K562 (cell line): ENCODE data around the gene GP1BB. TPM values are rescaled to one million over a fixed set of nuclear protein-coding genes. Genes with fewer than 3 reads are reported as not detected.

Experiments used
- ATAC-seq: fragments of 200-7000 bp; cut with Tn5 transposase; 3 replicates; pipeline ENCODE4 v1.9.1; 2020; ENCODE audit warnings: moderate library complexity
- BruUV-seq: library from RNA; stranded (reverse); fragments of 400-500 nt; replicated peaks from 2 replicates; lab custom pipeline; 2021; lab: Mats Ljungman, UMichigan
- CTCF ChIA-PET: fragments of 300-600 bp; formaldehyde crosslinking; extraction: SDS; loops from one replicate; lab custom pipeline; 2021; ENCODE audit warnings: low intra/inter-chr PET ratio; lab: Yijun Ruan, JAX
- POLR2A ChIA-PET: fragments of 300-600, 350-650 bp; sonication (Branson Sonifier 250); formaldehyde crosslinking; extraction: SDS; loops from one replicate; lab custom pipeline; 2021; ENCODE audit warnings: antibody characterized with exemption, inconsistent platforms; lab: Yijun Ruan, JAX
- DNase-seq, 4 experiments: peaks; one replicate each; pipeline versions ENCODE4 v3.0.0 to v3.0.0-alpha.2; 2011 to 2018; ENCODE audit warnings: low spot score in 3 of 4, mixed read lengths in 3 of 4; ENCODE audit errors: extremely low read depth in 1 of 4
- FAIRE-seq: peaks from 2 replicates; lab custom pipeline; 2011; peaks lifted over from hg19 to GRCh38; lab: Jason Lieb, UNC
- H2AFZ ChIP-seq: 2 replicates; pipeline ENCODE4 v1.6.0; 2011; ENCODE audit warnings: low read depth, low read length, control low read depth, inconsistent platforms
- H3K27ac ChIP-seq: fragments of 200-600 bp; 3 replicates; pipeline ENCODE4 v1.8.0; 2011; ENCODE audit warnings: low read depth, mild to moderate bottlenecking, control low read depth, inconsistent platforms, low read length, moderate library complexity, mixed read lengths; ENCODE audit errors: extremely low read depth
- H3K27me3 ChIP-seq, 2 experiments: fragments of 300-600 bp in 1 of 2; 2 replicates in 1 of 2; 3 replicates in 1 of 2; pipeline versions ENCODE4 v1.6.0 to v1.8.0; 2011; ENCODE audit warnings: inconsistent platforms in 2 of 2, low read length in 2 of 2, mild to moderate bottlenecking in 1 of 2, mixed read lengths in 1 of 2, moderate library complexity in 1 of 2; ENCODE audit not compliant: control insufficient read depth in 2 of 2, insufficient read depth in 2 of 2
- H3K36me3 ChIP-seq: fragments of 300-600 bp; 3 replicates; pipeline ENCODE4 v1.8.0; 2011; ENCODE audit warnings: mild to moderate bottlenecking, low read length, inconsistent platforms; ENCODE audit not compliant: control insufficient read depth, insufficient read depth
- H3K4me1 ChIP-seq, 2 experiments: fragments of 200-600 bp in 1 of 2; replicated peaks in 1 of 2; 2 replicates in 1 of 2; 3 replicates in 1 of 2; pipeline versions ENCODE4 v1.5.1 to v1.8.0; 2011; ENCODE audit warnings: inconsistent platforms in 2 of 2, low read length in 2 of 2, mild to moderate bottlenecking in 1 of 2, mixed read lengths in 1 of 2, moderate library complexity in 1 of 2; ENCODE audit not compliant: control insufficient read depth in 2 of 2, insufficient read depth in 2 of 2
- H3K4me2 ChIP-seq: 2 replicates; pipeline ENCODE4 v1.6.1; 2011; ENCODE audit warnings: low read length, control low read depth, inconsistent platforms, mixed read lengths; ENCODE audit not compliant: insufficient read depth
- H3K4me3 ChIP-seq: fragments of 200-600 bp; sonication (generic), shearing (Covaris generic); 2 replicates; pipeline ENCODE4 v1.5.1; 2016; ENCODE audit warnings: control low read depth, inconsistent platforms
- H3K79me2 ChIP-seq: fragments of 200-600 bp; 3 replicates; pipeline ENCODE4 v1.8.0; 2011; ENCODE audit warnings: low read length, inconsistent platforms; ENCODE audit not compliant: control insufficient read depth, insufficient read depth
- H3K9ac ChIP-seq, 2 experiments: 2 replicates each; pipeline versions ENCODE4 v1.6.0 to v1.6.1; 2011; ENCODE audit warnings: low read depth in 2 of 2, low read length in 2 of 2, control low read depth in 1 of 2, inconsistent platforms in 1 of 2, mild to moderate bottlenecking in 1 of 2, mixed read lengths in 1 of 2; ENCODE audit not compliant: insufficient read depth in 1 of 2
- H3K9me1 ChIP-seq: one replicate; pipeline ENCODE4 v1.6.0; 2011; ENCODE audit warnings: inconsistent platforms, mild to moderate bottlenecking, low read length, moderate library complexity; ENCODE audit not compliant: control insufficient read depth, insufficient read depth
- H3K9me3 ChIP-seq: replicated peaks from 2 replicates; pipeline ENCODE4 v1.5.1; 2011; ENCODE audit warnings: low read depth, low read length, inconsistent platforms; ENCODE audit not compliant: control insufficient read depth, insufficient read depth
- H4K20me1 ChIP-seq: replicated peaks from 2 replicates; pipeline ENCODE4 v1.6.1; 2011; ENCODE audit warnings: low read length, inconsistent platforms, mixed read lengths; ENCODE audit not compliant: control insufficient read depth, insufficient read depth
- BRF1 ChIP-seq: IDR thresholded peaks from 3 replicates; pipeline ENCODE4 v1.6.1; 2011; ENCODE audit warnings: borderline replicate concordance, mild to moderate bottlenecking; ENCODE audit not compliant: insufficient read length; ENCODE audit errors: extremely low read depth
- CHD1 ChIP-seq: fragments of 200-600 bp; sonication (generic); IDR thresholded peaks from one replicate; pipeline ENCODE4 v1.6.1; 2012; ENCODE audit warnings: mild to moderate bottlenecking, moderate library complexity, low read length, inconsistent platforms
- CHD4 ChIP-seq: fragments of 200-600 bp; sonication (generic); IDR thresholded peaks from 3 replicates; pipeline ENCODE4 v1.6.1; 2012; ENCODE audit warnings: low read depth, mild to moderate bottlenecking, mixed read lengths, low read length, inconsistent platforms; ENCODE audit not compliant: insufficient read depth, insufficient replicate concordance, poor library complexity, severe bottlenecking
- DIDO1 ChIP-seq: fragments of 450-650 bp; IDR thresholded peaks from 2 replicates; pipeline ENCODE4 v1.6.1; 2016; ENCODE audit warnings: low read depth, missing biosample characterization, missing genetic modification characterization
- MEF2D ChIP-seq: conservative IDR thresholded peaks from 2 replicates; pipeline ENCODE4 v1.6.1; 2016; ENCODE audit warnings: low read depth, missing genetic modification characterization, missing compliant biosample characterization
- MYNN ChIP-seq, 2 experiments: sonication (generic); formaldehyde crosslinking in 1 of 2; IDR thresholded peaks; 2 replicates each; pipeline versions ENCODE4 v1.5.0 to v1.6.1; 2016 to 2020; ENCODE audit warnings: antibody characterized with exemption in 1 of 2, missing genetic modification reagents in 1 of 2
- ZNF224 ChIP-seq: sonication (generic); formaldehyde crosslinking; IDR thresholded peaks from 2 replicates; pipeline ENCODE4 v1.8.0; 2022; ENCODE audit warnings: mild to moderate bottlenecking, missing genetic modification reagents
- ZNF830 ChIP-seq: fragments of 250-450 bp; sonication (Bioruptor Pico); IDR thresholded peaks from 2 replicates; pipeline ENCODE4 v1.5.0; 2021; ENCODE audit warnings: mild to moderate bottlenecking
- WGBS: fragments of 100-300 bp; shearing (Covaris generic); methylation state at CpG from one replicate; pipeline ENCODE4 v1.1.6; 2016; ENCODE audit warnings: low coverage, mixed read lengths; ENCODE audit not compliant: insufficient coverage; ENCODE audit errors: missing lambda C conversion rate; 5-methylcytosine and 5-hydroxymethylcytosine counted together
- in situ Hi-C: fragments of 300-500 bp; cut with MboI; formaldehyde crosslinking; loops from 4 replicates; pipeline ENCODE4 v1.15.0; 2018; ENCODE audit warnings: inconsistent platforms, mixed read lengths
- intact Hi-C: fragments of 100-400 bp; cut with micrococcal nuclease; formaldehyde crosslinking; loops from 2 replicates; pipeline ENCODE4 v1.14.2; 2022
- polyA plus RNA-seq, 8 experiments: library from polyadenylated mRNA; depleted of rRNA in 4 of 8; stranded (reverse) in 5 of 8; unstranded in 3 of 8; fragments of >200 nt; fragmentation: Nextera tagmentation in 2 of 8; fragmentation: Illumina TruSeq in 1 of 8; extraction: Ambion mirVana in 2 of 8; extraction: Trizol in 1 of 8; gene quantifications; 2 replicates each; pipeline versions ENCODE4 v1.2.1 to v1.2.3, GENCODE V29; 2011 to 2014; ENCODE audit warnings: inconsistent platforms in 1 of 8, missing spikeins in 1 of 8
- total RNA-seq, 7 experiments: library from RNA; depleted of rRNA in 6 of 7; stranded (reverse); fragments of >200 nt in 6 of 7; fragmentation: Illumina TruSeq in 2 of 7; extraction: Trizol in 2 of 7; gene quantifications; 2 replicates each; pipeline versions ENCODE4 v1.2.1 to v1.2.3, GENCODE V29; 2011 to 2021; ENCODE audit warnings: low replicate concordance in 1 of 7

GP1BB gene
- total and polyA plus RNA-seq, 9 of the 15 experiments (the other 6 are each of a cell fraction or from before 2014, with no cell fraction given): 0.69 to 162 (median 2.8) TPM

DNA sequence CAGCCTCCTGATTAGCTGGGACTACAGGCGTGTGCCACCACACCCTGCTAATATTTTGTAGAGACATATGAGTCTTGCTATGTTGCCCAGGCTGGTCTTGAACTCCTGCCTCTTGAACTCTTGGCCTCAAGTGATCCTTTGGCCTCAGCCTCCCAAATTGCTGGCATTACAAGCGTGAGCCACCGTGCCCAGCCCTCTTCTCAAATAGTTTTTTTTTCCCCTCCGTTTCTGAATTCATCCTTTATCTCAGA, 49.0 kb downstream of the GP1BB start:
- Histone ChIP-seq H4K20me1 (0 out of 2 replicates have a peak, but pooled peaks cover 3% of the 10 kb centered on the region), H3K4me1 (peaks cover 38 to 80% of the 10 kb centered on the region in 2 experiments), H3K9me3 (no peaks in the 10 kb centered on the region), H3K9ac (peak overlapping the region; percentile 12 to 90; a peak in 1 of 4 replicates), H3K27me3 (peaks cover 0 to 9% of the 10 kb centered on the region in 2 experiments; a peak in 2 of 5 replicates), H3K79me2 (no peaks in the 10 kb centered on the region), H3K27ac (peak overlapping the region; percentile 11; the same call in 1 of the 3 replicates), H3K4me3 (no peak overlapping the region), H3K9me1 (no peaks in the 10 kb centered on the region), H3K4me2 (peak overlapping the region; percentile 36), H2AFZ (peak overlapping the region; percentile 87), H3K36me3 (no peaks in the 10 kb centered on the region)
- 14% methylated on average over 4 of the region's 4 CpGs for WGBS
- ChIA-PET POLR2A (interaction anchor here (0.6 to 12.4 kb wide), 16 partner anchors 9 to 1274 kb away, joined by 3 to 205 read pairs (median 6); partner anchors contain the start of genes GNB1L, LRRC74B, RTL10 and TANGO2), CTCF (interaction anchor here (0.7 kb wide), 1 partner anchor 15 kb away, joined by 4 read pairs; no protein-coding TSS in a partner anchor)
- FAIRE-seq (no peak), ATAC-seq (no peak), DNase-seq (no peak)
- intact Hi-C loops (no loop called here), in situ Hi-C loops (no loop called here)
- 0 out of 2 replicates have a peak, but pooled peaks have one; percentile 52 for TF ChIP-seq DIDO1
- TF ChIP-seq BRF1: no peak
- 0 out of 2 replicates have a peak, but pooled peaks have one; percentile 35 for TF ChIP-seq MEF2D (tag)
- TF ChIP-seq MYNN (IDR thresholded peaks at IDR 0.05): peak; percentile 53; the same call in 1 of the 2 replicates
- TF ChIP-seq MYNN (CRISPR knock-in tag; IDR thresholded peaks at IDR 0.05): no peak
- TF ChIP-seq CHD1: peak; percentile 69
- TF ChIP-seq ZNF830 (CRISPR knock-in tag): 0 out of 2 replicates have a peak, but pooled peaks have one; percentile 74
- TF ChIP-seq CHD4: peak; percentile 88
- no peak for TF ChIP-seq ZNF224 (CRISPR knock-in tag)
- no TSS peak for BruUV-seq
